SIG-M5 treated with dmso at 0.1 percent for 504 hours (cell line): ENCODE measurements around the gene TRABD2B.

Experiments used
- DNase-seq: peaks from one replicate; lab custom pipeline; 2025; ENCODE audit not compliant: unreplicated experiment; lab: John Stamatoyannopoulos, UW

TRABD2B gene

GRCh38 chr1:47837056-47837830 is 159.9 kb downstream of the TRABD2B start:
- no peak for DNase-seq

- no peak for DNase-seq
These were observed 161.8 kb downstream of the TRABD2B start for GRCh38 chr1:47835409-47835808.

GRCh38 chr1:47834326-47834725 is 162.9 kb downstream of the TRABD2B start:
- no peak for DNase-seq

GRCh38 chr1:47830641-47831333 is 166.4 kb downstream of the TRABD2B start:
- no peak for DNase-seq

- DNase-seq, result no peak
These were observed 167.2 kb downstream of the TRABD2B start for GRCh38 chr1:47830021-47830420.

GRCh38 chr1:47828978-47829377 is 168.2 kb downstream of the TRABD2B start:
- no peak for DNase-seq

GRCh38 chr1:47827109-47827508 is 170.1 kb downstream of the TRABD2B start:
- no peak for DNase-seq

GRCh38 chr1:47824716-47825115 is 172.5 kb downstream of the TRABD2B start:
- DNase-seq, result no peak

GRCh38 chr1:47824297-47824696 is 172.9 kb downstream of the TRABD2B start:
- DNase-seq, result no peak

GRCh38 chr1:47823040-47823808 is 174.0 kb downstream of the TRABD2B start:
- no peak for DNase-seq

- no peak for DNase-seq
These were observed 175.4 kb downstream of the TRABD2B start for GRCh38 chr1:47821760-47822159.

GRCh38 chr1:47819574-47819888 is 177.7 kb downstream of the TRABD2B start:
- DNase-seq, result no peak

GRCh38 chr1:47818682-47819573 is 178.3 kb downstream of the TRABD2B start:
- DNase-seq, result no peak

GRCh38 chr1:47817861-47818260 is 179.3 kb downstream of the TRABD2B start:
- no peak for DNase-seq

- DNase-seq, result no peak
These were observed 180.7 kb downstream of the TRABD2B start for GRCh38 chr1:47816325-47817071.

GRCh38 chr1:47814612-47815395 is 182.4 kb downstream of the TRABD2B start:
- DNase-seq, result peak; percentile 20

- DNase-seq, result no peak
These were observed 183.2 kb downstream of the TRABD2B start for GRCh38 chr1:47813970-47814369.

- no peak for DNase-seq
These were observed 184.2 kb downstream of the TRABD2B start for GRCh38 chr1:47812904-47813514.
